Stimulated activated CD4-positive, alpha-beta T cell treated with anti-CD3 and anti-CD28 coated beads, Interleukin-15, amount 100 ng/mL, for 24 hours (primary cell): ENCODE results near the gene CD40LG.

Experiments used
- DNase-seq: peaks from one replicate; pipeline ENCODE4 v3.0.0-alpha.2; 2020

CD40LG gene

GRCh38 chrX:136647677-136648360 is at the start of gene CD40LG:
TSS of gene CD40LG (plus strand) at chrX:136648158. CDS start at chrX:136648249, 91 bp downstream.
- peak; percentile 56 for DNase-seq

GRCh38 chrX:136598631-136599030 is 49.3 kb upstream of the CD40LG start:
- peak; percentile 52 for DNase-seq

- no peak for DNase-seq
Observed at GRCh38 chrX:136600059-136600458, 47.9 kb upstream of the CD40LG start.

GRCh38 chrX:136607236-136607635 is 40.7 kb upstream of the CD40LG start:
- no peak for DNase-seq

- peak; percentile 65 for DNase-seq
Observed at GRCh38 chrX:136608295-136608933, 39.5 kb upstream of the CD40LG start.

GRCh38 chrX:136616987-136617685 is 30.8 kb upstream of the CD40LG start:
- peak; percentile 45 for DNase-seq

GRCh38 chrX:136619899-136620505 is 28.0 kb upstream of the CD40LG start:
- DNase-seq = peak; percentile 65

GRCh38 chrX:136620780-136621179 is 27.2 kb upstream of the CD40LG start:
- DNase-seq = no peak

GRCh38 chrX:136622568-136622967 is 25.4 kb upstream of the CD40LG start:
- DNase-seq = no peak

- DNase-seq = no peak
Observed at GRCh38 chrX:136623396-136623795, 24.6 kb upstream of the CD40LG start.

- DNase-seq = no peak
Observed at GRCh38 chrX:136625246-136625645, 22.7 kb upstream of the CD40LG start.

- no peak for DNase-seq
Observed at GRCh38 chrX:136626237-136626636, 21.7 kb upstream of the CD40LG start.

GRCh38 chrX:136626891-136627290 is 21.1 kb upstream of the CD40LG start:
- no peak for DNase-seq

GRCh38 chrX:136627409-136627808 is 20.5 kb upstream of the CD40LG start:
- DNase-seq = peak; percentile 38

- DNase-seq = no peak
Observed at GRCh38 chrX:136629084-136629750, 18.7 kb upstream of the CD40LG start.

- DNase-seq = no peak
Observed at GRCh38 chrX:136630881-136631280, 17.1 kb upstream of the CD40LG start.

GRCh38 chrX:136635235-136635634 is 12.7 kb upstream of the CD40LG start:
- no peak for DNase-seq

- no peak for DNase-seq
Observed at GRCh38 chrX:136636121-136636520, 11.8 kb upstream of the CD40LG start.

GRCh38 chrX:136639506-136640176 is 8.3 kb upstream of the CD40LG start:
- DNase-seq = peak; percentile 48

GRCh38 chrX:136643243-136643642 is 4.7 kb upstream of the CD40LG start:
- DNase-seq = no peak

GRCh38 chrX:136646602-136647239 is 1.2 kb upstream of the CD40LG start:
- peak; percentile 74 for DNase-seq

- DNase-seq = no peak
Observed at GRCh38 chrX:136650811-136651210, 2.9 kb downstream of the CD40LG start.
